Stomach (tissue), 4 donors: Measurements from ENCODE around the gene FAF2.

Experiments used
- POLR2A ChIP-seq, 4 donors: fragments of 450-650 bp; IDR thresholded peaks; one replicate each; pipeline ENCODE4 v1.6.1; 2016; ENCODE audit warnings: antibody characterized with exemption in 4 of 4, control low read depth in 2 of 4, mild to moderate bottlenecking in 1 of 4, moderate library complexity in 1 of 4
- POLR2AphosphoS5 ChIP-seq, 3 donors: sonication (generic); formaldehyde crosslinking; IDR thresholded peaks; one replicate each; pipeline ENCODE4 v1.6.1; 2016; ENCODE audit warnings: antibody characterized with exemption in 3 of 3

DNA sequence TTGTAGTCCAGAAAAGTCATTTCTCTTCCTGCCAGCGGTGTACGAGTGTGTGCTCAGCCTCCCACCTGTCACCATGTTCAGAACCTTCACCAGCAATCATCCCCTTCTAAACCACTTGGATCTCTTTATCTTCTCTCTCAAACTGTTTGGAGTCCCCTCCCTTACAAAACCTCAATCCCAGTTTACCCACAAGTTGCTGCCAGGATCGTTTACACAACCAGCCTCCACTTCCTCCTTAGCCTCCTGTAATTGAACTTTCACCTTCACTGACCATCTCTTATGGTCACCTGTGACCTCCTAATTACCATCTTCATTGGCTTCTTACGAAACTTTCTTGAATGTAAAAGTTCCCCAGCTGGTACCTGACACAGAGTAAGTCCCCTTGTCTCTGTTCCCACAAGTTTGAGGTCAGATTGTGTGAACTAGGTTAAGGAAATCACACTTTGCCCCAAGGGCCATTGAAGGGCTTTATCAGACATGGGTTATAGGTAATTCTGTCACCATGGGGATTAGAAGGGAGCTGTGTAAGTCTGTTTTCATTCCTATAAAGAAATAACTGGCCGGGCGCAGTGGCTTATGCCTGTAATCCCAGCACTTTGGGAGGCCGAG is 69.0 kb downstream of the FAF2 start:
- TF ChIP-seq POLR2A (IDR thresholded peaks at IDR 0.05) (no peak), POLR2AphosphoS5 (IDR thresholded peaks at IDR 0.05) (no peak)
